ENCODE data around the gene ASTN2. TPM values are rescaled to one million over a fixed set of nuclear protein-coding genes. Genes with fewer than 3 reads are reported as not detected.

Gene ASTN2
- total and polyA plus RNA-seq, 2 experiments from 2014 or later = 7.0 to 24.6 TPM

- H3K9me3 Mint-ChIP-seq = no peaks in the 10 kb centered on the region
- H3K27me3 Mint-ChIP-seq (ENCODE audit: insufficient read depth, low read depth, poor library complexity) = no peaks in the 10 kb centered on the region
- no peaks in the 10 kb centered on the region for H3K36me3 ChIP-seq (ENCODE audit: insufficient read depth)
- H3K9me2 ChIP-seq (ENCODE audit: insufficient read depth) = no peaks in the 10 kb centered on the region
- no peaks in the 10 kb centered on the region for H3K27me3 ChIP-seq (ENCODE audit: insufficient read depth)
- no peaks in the 10 kb centered on the region; the same call in 2 of the 3 replicates for H3K4me1 Mint-ChIP-seq
- no peaks in the 10 kb centered on the region for H4K20me1 ChIP-seq (replicated peaks; ENCODE audit: insufficient read depth)
- H2AFZ ChIP-seq = no peak overlapping the region
- TF ChIP-seq ZNF462 (CRISPR knock-in tag; IDR thresholded peaks at IDR 0.05) (no peak), EZH2 (IDR thresholded peaks at IDR 0.05; ENCODE audit: low read depth, unreplicated experiment) (no peak), JUNB (IDR thresholded peaks at IDR 0.05; ENCODE audit: unreplicated experiment) (no peak), ZNF114 (CRISPR knock-in tag; IDR thresholded peaks at IDR 0.05) (no peak), ETS1 (IDR thresholded peaks at IDR 0.05) (no peak), CTCF (conservative IDR thresholded peaks at IDR 0.05; ENCODE audit: low read depth in 2 of 2) (no peak), CREB1 (CRISPR knock-in tag; IDR thresholded peaks at IDR 0.05; ENCODE audit: low read depth) (no peak), POLR2AphosphoS5 (IDR thresholded peaks at IDR 0.05; ENCODE audit: low read depth) (no peak), ZNF331 (CRISPR knock-in tag; IDR thresholded peaks at IDR 0.05; ENCODE audit: low read depth) (no peak), EZH2phosphoT487 (IDR thresholded peaks at IDR 0.05; ENCODE audit: unreplicated experiment) (no peak), STAT1 (IDR thresholded peaks at IDR 0.05; ENCODE audit: unreplicated experiment) (no peak), REST (IDR thresholded peaks at IDR 0.05; ENCODE audit: unreplicated experiment) (no peak)
- H3K4me1 ChIP-seq (ENCODE audit: insufficient read depth) = no peaks in the 10 kb centered on the region
- H3K4me2 ChIP-seq = no peak overlapping the region
- no peak overlapping the region for H3K4me3 Mint-ChIP-seq
- ATAC-seq (no peak), DNase-seq (ENCODE audit: low spot score) (no peak)
- H3K27ac ChIP-seq (ENCODE audit: low read depth) = no peak overlapping the region
- no peaks in the 10 kb centered on the region for H3F3A ChIP-seq (replicated peaks; ENCODE audit: low read depth)
- H3K27ac Mint-ChIP-seq = no peak overlapping the region
- H3K79me2 ChIP-seq (replicated peaks; ENCODE audit: insufficient read depth) = no peaks in the 10 kb centered on the region
- H3K4me3 ChIP-seq = no peak overlapping the region
- H3K36me3 Mint-ChIP-seq (ENCODE audit: low read depth) = no peaks in the 10 kb centered on the region
Measured at GRCh38 chr9:116954731-116955130, 460.1 kb downstream of the ASTN2 start.

Data from GM23338 (cell line).